A549 (cell line): ENCODE data around the gene CACNA1G. TPM values are rescaled to one million over a fixed set of nuclear protein-coding genes. Genes with fewer than 3 reads are reported as not detected.

ENCODE experiments used
- ATAC-seq, 2 experiments: fragments of 200-7000 bp in 1 of 2; fragments of >200 bp in 1 of 2; cut with Nextera tagmentation in 1 of 2; cut with Tn5 transposase in 1 of 2; 3 replicates each; pipeline versions ENCODE4 v1.8.0 to v1.9.1; 2018 to 2020; ENCODE audit warnings: mild to moderate bottlenecking in 1 of 2, moderate library complexity in 1 of 2
- CTCF ChIA-PET: fragments of 300-600 bp; sonication (Branson Sonifier 250); formaldehyde crosslinking; extraction: SDS; loops from one replicate; lab custom pipeline; 2021; ENCODE audit warnings: antibody characterized with exemption, inconsistent platforms; lab: Yijun Ruan, JAX
- POLR2A ChIA-PET: fragments of 350-600 bp; formaldehyde crosslinking; extraction: SDS; loops from one replicate; lab custom pipeline; 2021; ENCODE audit warnings: antibody characterized with exemption, inconsistent platforms; lab: Yijun Ruan, JAX
- DNase-seq, 2 experiments: peaks; one replicate each; pipeline versions ENCODE4 v3.0.0 to v3.0.0-alpha.2; 2011 to 2016; ENCODE audit warnings: low read depth in 1 of 2, low spot score in 1 of 2
- FAIRE-seq: peaks from 2 replicates; lab custom pipeline; 2011; peaks lifted over from hg19 to GRCh38; lab: Jason Lieb, UNC
- H3K27ac ChIP-seq, 2 experiments: fragments of >200 bp; sonication (Bioruptor Twin); formaldehyde crosslinking; 3 replicates each; pipeline ENCODE4 v1.5.1; 2016 to 2017
- H3K4me1 ChIP-seq: fragments of >200 bp; sonication (Bioruptor Twin); formaldehyde crosslinking; 3 replicates; pipeline ENCODE4 v1.6.1; 2016
- H3K4me2 ChIP-seq: fragments of >200 bp; sonication (Bioruptor Twin); formaldehyde crosslinking; 3 replicates; pipeline ENCODE4 v1.6.1; 2016
- H3K4me3 ChIP-seq: fragments of >200 bp; sonication (Bioruptor Twin); formaldehyde crosslinking; 3 replicates; pipeline ENCODE4 v1.5.1; 2016
- H3K9me3 ChIP-seq: fragments of >200 bp; sonication (Bioruptor Twin); formaldehyde crosslinking; 3 replicates; pipeline ENCODE4 v1.6.1; 2016
- CEBPB ChIP-seq, 2 experiments: fragments of >200 bp in 1 of 2; sonication (Bioruptor Twin) in 1 of 2; formaldehyde crosslinking in 1 of 2; IDR thresholded peaks; 2 replicates each; pipeline ENCODE4 v1.6.1; 2012 to 2016
- CHD2 ChIP-seq: fragments of 150-350 bp; IDR thresholded peaks from 2 replicates; pipeline ENCODE4 v1.6.1; 2014; ENCODE audit warnings: low read length; ENCODE audit not compliant: partially characterized antibody
- CHD4 ChIP-seq: fragments of 200-600 bp; sonication (generic); IDR thresholded peaks from 2 replicates; pipeline ENCODE4 v1.6.1; 2016; ENCODE audit warnings: antibody characterized with exemption, mild to moderate bottlenecking, borderline replicate concordance
- E2F6 ChIP-seq: IDR thresholded peaks from 2 replicates; pipeline ENCODE4 v1.6.1; 2012; ENCODE audit warnings: low read depth, borderline replicate concordance
- FOSL2 ChIP-seq, 2 experiments: fragments of 450-650 bp in 1 of 2; fragments of >200 bp in 1 of 2; sonication (Bioruptor Twin) in 1 of 2; formaldehyde crosslinking; IDR thresholded peaks; 2 replicates each; pipeline versions ENCODE4 v1.5.0 to v1.6.1; 2016 to 2020; ENCODE audit warnings: mild to moderate bottlenecking in 1 of 2, moderate library complexity in 1 of 2
- GATA3 ChIP-seq: IDR thresholded peaks from 2 replicates; pipeline ENCODE4 v1.6.1; 2012; ENCODE audit warnings: borderline replicate concordance
- MAX ChIP-seq: IDR thresholded peaks from 2 replicates; pipeline ENCODE4 v1.6.1; 2012
- RARB ChIP-seq: fragments of 250-450 bp; sonication (Bioruptor Pico); IDR thresholded peaks from 2 replicates; pipeline ENCODE4 v1.8.0; 2021; ENCODE audit warnings: mild to moderate bottlenecking, moderate library complexity
- REST ChIP-seq: fragments of 200-600 bp; sonication (generic); IDR thresholded peaks from 2 replicates; pipeline ENCODE4 v1.6.1; 2016; ENCODE audit warnings: antibody characterized with exemption, mild to moderate bottlenecking, moderate library complexity
- RNF2 ChIP-seq: fragments of 200-600 bp; sonication (generic); IDR thresholded peaks from 2 replicates; pipeline ENCODE4 v1.6.1; 2016; ENCODE audit warnings: low read depth, mild to moderate bottlenecking, antibody characterized with exemption, moderate library complexity, borderline replicate concordance
- TP53 ChIP-seq: fragments of 250-450 bp; sonication (Bioruptor Pico); IDR thresholded peaks from 2 replicates; pipeline ENCODE4 v1.5.0; 2021; ENCODE audit warnings: mild to moderate bottlenecking, moderate library complexity
- ZNF302 ChIP-seq: fragments of 250-450 bp; sonication (Bioruptor Pico); IDR thresholded peaks from 2 replicates; pipeline ENCODE4 v1.9.0; 2021; ENCODE audit warnings: inconsistent platforms, mild to moderate bottlenecking, moderate library complexity
- WGBS: methylation state at CpG from one replicate; pipeline ENCODE4 v1.1.6; 2017; ENCODE audit errors: missing lambda C conversion rate; 5-methylcytosine and 5-hydroxymethylcytosine counted together
- polyA plus RNA-seq, 4 experiments: library from polyadenylated mRNA; depleted of rRNA in 3 of 4; stranded (reverse); fragments of >200 nt; fragmentation: RNase III in 1 of 4; extraction: RNeasy Plus Mini Kit Qiagen cat#74134 plus additional on column Dnase treatment in 1 of 4; gene quantifications; 2 replicates in 3 of 4; 3 replicates in 1 of 4; pipeline ENCODE4 v1.2.3, GENCODE V29; 2011 to 2017
- TF ChIP-seq, protein P1 (sequence below): fragments of 450-650 bp; IDR thresholded peaks from 2 replicates; pipeline ENCODE4 v1.6.1; 2014; ENCODE audit warnings: antibody characterized with exemption
- TF ChIP-seq, protein P2 (sequence below): fragments of 250-450 bp; sonication (Bioruptor Pico); IDR thresholded peaks from 2 replicates; pipeline ENCODE4 v1.5.0; 2021; ENCODE audit warnings: mild to moderate bottlenecking, moderate library complexity, borderline replicate concordance

Gene CACNA1G
- polyA plus RNA-seq, 2 of the 4 experiments (the other 2 are of a cell fraction): 4.0 to 8.9 TPM

DNA sequence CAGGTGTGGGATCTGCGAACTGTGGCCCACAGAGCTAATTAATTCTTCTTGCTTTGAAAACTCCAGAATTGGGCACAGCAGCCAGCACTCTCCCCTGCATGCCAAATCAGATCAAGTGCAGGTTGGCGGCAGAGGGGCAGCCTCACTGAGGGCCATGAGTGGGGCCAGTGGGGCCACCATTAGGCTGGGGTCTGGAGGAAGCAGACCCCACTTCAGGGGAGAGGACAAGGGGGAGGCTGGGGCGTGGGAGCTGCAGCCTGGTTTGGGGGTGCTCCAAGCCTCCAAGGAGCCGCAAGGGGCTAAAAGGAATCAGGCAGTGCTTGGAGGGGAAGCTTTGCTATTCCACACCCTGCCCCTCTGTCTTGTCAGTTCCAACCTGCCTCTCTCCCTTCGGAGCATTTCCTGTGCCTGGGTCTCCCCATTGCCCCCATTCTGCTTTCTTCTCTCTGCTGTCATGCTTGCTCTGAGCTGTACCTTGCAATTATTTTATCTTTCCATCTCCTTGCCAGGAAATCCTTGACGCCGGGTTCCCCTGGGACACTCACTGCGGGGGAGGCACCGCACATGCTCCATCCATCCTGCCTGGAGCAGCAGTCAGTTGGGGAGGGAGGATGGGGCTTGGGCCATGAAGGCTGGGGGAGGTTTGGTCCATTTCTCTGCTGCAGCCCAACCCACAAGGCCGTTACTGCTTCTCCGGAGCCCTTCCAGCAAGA, 70.8 kb downstream of the CACNA1G start:
- ChIA-PET POLR2A (interaction anchor here (1.1 to 2.0 kb wide), 3 partner anchors 7 to 89 kb away, joined by 3 to 11 read pairs (median 3); no protein-coding TSS in a partner anchor), CTCF (interaction anchor here (0.7 to 48.0 kb wide), 30 partner anchors 7 to 319 kb away, joined by 3 to 2097 read pairs (median 6); partner anchors contain the start of genes ABCC3, ANKRD40, CACNA1G and SPATA20)
- TF ChIP-seq ZNF302 (no peak), MAX (peak; percentile 64; the same call in 1 of the 2 replicates), E2F6 (peak; percentile 62; the same call in 1 of the 2 replicates), GATA3 (peak; percentile 68; the same call in 1 of the 2 replicates)
- TF ChIP-seq, all 56 proteins: peak for 3
- DNase-seq (no peak), ATAC-seq (0 out of 6 replicates have a peak, but pooled peaks of 1 of the 2 experiments have one; percentile 0), FAIRE-seq (no peak)
- Histone ChIP-seq H3K4me2 (peak overlapping the region; percentile 56), H3K4me3 (no peak overlapping the region), H3K27ac (peak overlapping the region; percentile 99 to 100), H3K9me3 (no peaks in the 10 kb centered on the region), H3K4me1 (peaks cover 80% of the 10 kb centered on the region)
- 58% methylated on average over 11 of the region's 11 CpGs for WGBS

DNA sequence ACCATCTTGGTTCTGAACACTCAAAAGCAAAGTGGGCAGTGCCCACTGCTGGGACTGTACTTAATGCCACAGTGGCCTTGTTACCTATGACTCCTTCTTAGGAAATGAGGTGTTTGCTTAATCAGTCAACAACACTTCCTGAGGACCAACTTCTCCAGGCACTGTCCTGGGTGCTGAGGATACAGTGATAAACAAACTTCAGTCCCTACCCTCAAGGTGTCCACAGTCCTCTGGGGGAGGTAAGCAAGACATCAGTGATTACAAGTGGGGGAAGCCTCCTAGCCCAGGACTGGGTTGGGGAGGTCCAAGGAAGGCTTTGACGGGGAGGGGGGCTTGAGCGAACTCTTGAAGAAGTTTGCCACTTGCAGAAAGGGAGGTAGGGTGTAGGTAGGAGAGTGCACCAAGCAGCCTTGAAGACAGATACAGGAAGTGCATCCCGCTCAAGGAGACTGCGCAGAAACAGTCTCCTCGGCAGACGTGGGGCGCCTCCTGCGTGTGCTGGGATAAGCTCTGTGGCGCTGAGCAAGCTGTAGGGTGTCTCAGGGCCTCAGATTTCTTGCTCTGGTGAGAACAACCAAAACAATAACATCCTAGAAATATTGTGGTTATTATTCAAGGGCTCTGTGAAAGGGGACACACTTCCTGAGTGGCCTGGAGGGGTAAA, 71.5 kb downstream of the CACNA1G start:
- H3K27ac ChIP-seq: peak overlapping the region; percentile 99 to 100
- H3K4me3 ChIP-seq: no peak overlapping the region
- H3K4me1 ChIP-seq: peaks cover 83% of the 10 kb centered on the region
- no peaks in the 10 kb centered on the region for H3K9me3 ChIP-seq
- peak in 1 of 2 experiments; percentile 55 for DNase-seq
- WGBS: 88% methylated on average over 9 of the region's 9 CpGs
- TF ChIP-seq FOSL2 (IDR thresholded peaks at IDR 0.05): no peak
- TF ChIP-seq FOSL2 (CRISPR knock-in tag; IDR thresholded peaks at IDR 0.05): peak; percentile 48; the same call in 1 of the 2 replicates
- no peak for TF ChIP-seq CHD2
- TF ChIP-seq, protein P1, sequence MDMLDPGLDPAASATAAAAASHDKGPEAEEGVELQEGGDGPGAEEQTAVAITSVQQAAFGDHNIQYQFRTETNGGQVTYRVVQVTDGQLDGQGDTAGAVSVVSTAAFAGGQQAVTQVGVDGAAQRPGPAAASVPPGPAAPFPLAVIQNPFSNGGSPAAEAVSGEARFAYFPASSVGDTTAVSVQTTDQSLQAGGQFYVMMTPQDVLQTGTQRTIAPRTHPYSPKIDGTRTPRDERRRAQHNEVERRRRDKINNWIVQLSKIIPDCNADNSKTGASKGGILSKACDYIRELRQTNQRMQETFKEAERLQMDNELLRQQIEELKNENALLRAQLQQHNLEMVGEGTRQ: no peak
- no peak for TF ChIP-seq RARB
- TF ChIP-seq CHD4: no peak
- 0 out of 2 replicates have a peak, but pooled peaks have one; percentile 12 for TF ChIP-seq E2F6
- peak; percentile 16; the same call in 1 of the 2 replicates for TF ChIP-seq MAX
- TF ChIP-seq RNF2: no peak
- TF ChIP-seq CEBPB (IDR thresholded peaks at IDR 0.05): peak in 1 of 2 experiments; percentile 72; a peak in 1 of 4 replicates
- peak; percentile 81 for TF ChIP-seq REST
- TF ChIP-seq TP53 (CRISPR knock-in tag): no peak
- TF ChIP-seq, protein P2, sequence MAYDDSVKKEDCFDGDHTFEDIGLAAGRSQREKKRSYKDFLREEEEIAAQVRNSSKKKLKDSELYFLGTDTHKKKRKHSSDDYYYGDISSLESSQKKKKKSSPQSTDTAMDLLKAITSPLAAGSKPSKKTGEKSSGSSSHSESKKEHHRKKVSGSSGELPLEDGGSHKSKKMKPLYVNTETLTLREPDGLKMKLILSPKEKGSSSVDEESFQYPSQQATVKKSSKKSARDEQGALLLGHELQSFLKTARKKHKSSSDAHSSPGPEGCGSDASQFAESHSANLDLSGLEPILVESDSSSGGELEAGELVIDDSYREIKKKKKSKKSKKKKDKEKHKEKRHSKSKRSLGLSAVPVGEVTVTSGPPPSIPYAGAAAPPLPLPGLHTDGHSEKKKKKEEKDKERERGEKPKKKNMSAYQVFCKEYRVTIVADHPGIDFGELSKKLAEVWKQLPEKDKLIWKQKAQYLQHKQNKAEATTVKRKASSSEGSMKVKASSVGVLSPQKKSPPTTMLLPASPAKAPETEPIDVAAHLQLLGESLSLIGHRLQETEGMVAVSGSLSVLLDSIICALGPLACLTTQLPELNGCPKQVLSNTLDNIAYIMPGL (CRISPR knock-in tag): no peak
- ChIA-PET POLR2A (no interaction called here), CTCF (interaction anchor here (1.0 to 48.0 kb wide), 13 partner anchors 6 to 185 kb away, joined by 3 to 2097 read pairs (median 15); partner anchors contain the start of genes ABCC3, ANKRD40 and SPATA20)
- H3K4me2 ChIP-seq: peak overlapping the region; percentile 56
- peak in 1 of 2 experiments; percentile 0; a peak in 1 of 6 replicates for ATAC-seq
- FAIRE-seq: no peak
